Karpas-422 (cell line): ENCODE measurements around the gene CPM. TPM values are rescaled to one million over a fixed set of nuclear protein-coding genes. Genes with fewer than 3 reads are reported as not detected.
"Not testable (repeated sequence)": the region's sequence is repeated elsewhere in the genome, so short reads cannot be mapped to it uniquely, and the experiment has no call there.

Source experiments
- DNase-seq: peaks from one replicate; pipeline ENCODE4 v3.0.0-alpha.2; 2015
- H2AFZ ChIP-seq: fragments of 200-600 bp; sonication (generic); 2 replicates; pipeline ENCODE4 v1.6.1; 2014; ENCODE audit warnings: antibody characterized with exemption, low read length, mixed read lengths
- H3K27ac ChIP-seq: fragments of 200-600 bp; sonication (generic); 2 replicates; pipeline ENCODE4 v1.5.1; 2014; ENCODE audit warnings: mild to moderate bottlenecking, low read length, moderate library complexity
- H3K27me3 ChIP-seq: fragments of 200-600 bp; sonication (generic); 2 replicates; pipeline ENCODE4 v1.6.1; 2014; ENCODE audit warnings: low read length, mixed read lengths
- H3K36me3 ChIP-seq: fragments of 200-600 bp; sonication (generic); 2 replicates; pipeline ENCODE4 v1.6.1; 2014; ENCODE audit warnings: low read length, mixed read lengths; ENCODE audit not compliant: insufficient read depth
- H3K4me1 ChIP-seq: fragments of 200-600 bp; sonication (generic); 2 replicates; pipeline ENCODE4 v1.6.1; 2014; ENCODE audit warnings: mild to moderate bottlenecking, low read length, mixed read lengths
- H3K4me2 ChIP-seq: fragments of 200-600 bp; sonication (generic); 2 replicates; pipeline ENCODE4 v1.6.1; 2014; ENCODE audit warnings: low read length, low read depth, mild to moderate bottlenecking; ENCODE audit not compliant: poor library complexity, severe bottlenecking
- H3K4me3 ChIP-seq: fragments of 200-600 bp; sonication (generic); 2 replicates; pipeline ENCODE4 v1.5.1; 2014; ENCODE audit warnings: mild to moderate bottlenecking, antibody characterized with exemption, low read length, mixed read lengths
- H3K79me2 ChIP-seq: fragments of 200-600 bp; sonication (generic); 2 replicates; pipeline ENCODE4 v1.6.1; 2014; ENCODE audit warnings: mild to moderate bottlenecking, low read length, mixed read lengths
- H3K9ac ChIP-seq: fragments of 200-600 bp; sonication (generic); 2 replicates; pipeline ENCODE4 v1.6.0; 2014; ENCODE audit warnings: low read length
- H3K9me2 ChIP-seq: fragments of 200-600 bp; sonication (generic), shearing (Covaris generic); replicated peaks from 2 replicates; pipeline ENCODE4 v1.6.0; 2014; ENCODE audit warnings: mild to moderate bottlenecking, low read length, moderate library complexity; ENCODE audit not compliant: insufficient read depth
- H3K9me3 ChIP-seq: fragments of 300-700, 200-600 bp; sonication (generic); 2 replicates; pipeline ENCODE4 v1.6.1; 2014; ENCODE audit warnings: low read length, mixed read lengths
- H4K20me1 ChIP-seq: fragments of 200-600 bp; sonication (generic); 2 replicates; pipeline ENCODE4 v1.6.1; 2014; ENCODE audit warnings: mild to moderate bottlenecking, antibody characterized with exemption, low read length, low read depth; ENCODE audit not compliant: insufficient read depth
- total RNA-seq: library from RNA; depleted of rRNA; stranded (reverse); fragments of >200 nt; shearing (Covaris generic); gene quantifications from 2 replicates; pipeline ENCODE4 v1.2.3, GENCODE V29; 2014; ENCODE audit warnings: low replicate concordance

CPM gene
- total RNA-seq, 1 experiment from 2014 or later, result not detected

DNA sequence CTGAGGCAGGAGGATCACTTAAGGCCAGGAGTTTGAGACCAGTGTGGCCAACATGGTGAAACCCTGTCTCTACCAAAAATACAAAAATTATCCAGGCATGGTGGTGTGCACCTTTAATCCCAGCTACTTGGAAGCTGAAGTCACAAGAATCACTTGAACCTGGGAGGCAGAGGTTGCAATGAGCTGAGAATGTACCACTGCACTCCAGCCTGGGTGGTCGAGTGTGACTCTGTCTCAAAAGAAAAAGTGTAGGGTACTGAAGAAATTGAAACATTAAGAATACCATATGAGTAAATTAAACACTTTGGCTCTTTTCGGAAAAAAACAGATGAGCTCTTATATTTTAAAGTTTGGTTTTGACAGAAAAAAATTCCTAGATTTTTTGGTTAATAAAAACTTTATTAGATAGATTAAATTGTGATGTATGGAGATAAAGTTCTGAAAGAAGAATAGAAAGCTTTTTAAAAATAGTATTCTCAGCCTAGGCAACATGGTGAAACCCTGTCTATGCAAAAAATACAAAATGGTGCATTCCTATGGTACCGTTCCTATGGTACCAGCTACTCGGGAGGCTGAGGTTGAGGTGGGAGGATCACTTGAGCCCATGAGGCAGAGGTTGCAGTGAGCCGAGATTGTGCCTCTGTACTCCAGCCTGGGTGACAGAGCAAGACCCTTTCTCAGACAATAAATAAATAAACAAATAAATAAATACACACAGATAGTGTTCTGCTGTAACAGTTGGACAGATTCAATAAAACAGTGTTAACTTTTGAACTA lies 104.9 kb downstream of the CPM start:
- H3K4me1 ChIP-seq, result no peaks in the 10 kb centered on the region
- H3K4me2 ChIP-seq, result no peak overlapping the region
- DNase-seq, result no peak
- H3K9me2 ChIP-seq, result no peaks in the 10 kb centered on the region
- H3K27me3 ChIP-seq, result no peaks in the 10 kb centered on the region
- H3K9me3 ChIP-seq, result no peaks in the 10 kb centered on the region
- peaks cover 48% of the 10 kb centered on the region for H3K36me3 ChIP-seq
- no peaks in the 10 kb centered on the region for H4K20me1 ChIP-seq
- no peak overlapping the region for H3K4me3 ChIP-seq
- no peak overlapping the region for H3K27ac ChIP-seq
- H2AFZ ChIP-seq, result no peak overlapping the region
- no peak overlapping the region for H3K9ac ChIP-seq
- H3K79me2 ChIP-seq, result peaks cover 24% of the 10 kb centered on the region

DNA sequence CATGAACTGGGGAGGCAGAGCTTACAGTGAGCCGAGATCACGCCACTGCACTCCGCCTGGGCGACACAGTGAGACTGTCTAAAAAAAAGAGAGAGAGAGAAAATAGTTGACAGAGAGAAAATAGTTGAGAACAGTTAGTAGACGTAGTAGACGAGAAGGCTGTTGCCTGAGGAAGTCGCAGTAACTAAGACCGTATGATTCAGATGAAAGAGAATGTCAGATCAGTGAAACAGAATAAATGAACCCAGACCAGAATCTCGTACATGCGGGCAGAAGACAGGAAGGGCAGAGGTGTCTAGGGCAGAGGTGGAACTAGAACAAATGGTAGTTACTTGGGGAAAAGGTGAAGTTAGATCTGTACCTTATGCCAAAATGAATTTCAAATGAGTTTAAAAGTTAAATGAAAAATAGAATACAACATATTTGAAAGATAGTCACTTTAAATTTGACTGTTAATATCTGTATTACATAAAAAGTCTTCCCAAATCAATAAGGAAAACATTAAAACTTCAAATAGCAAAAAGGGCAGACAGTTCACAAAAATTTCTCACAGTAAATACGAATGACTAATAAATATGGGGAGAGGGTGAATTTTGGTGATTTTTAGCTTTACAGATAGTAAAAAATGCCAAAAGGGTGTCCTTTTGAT lies 107.3 kb downstream of the CPM start:
- no peaks in the 10 kb centered on the region for H3K27me3 ChIP-seq
- no peak overlapping the region for H3K9ac ChIP-seq
- H3K4me3 ChIP-seq, result no peak overlapping the region
- H3K9me2 ChIP-seq, result no peaks in the 10 kb centered on the region
- H4K20me1 ChIP-seq, result 0 out of 2 replicates have a peak, but pooled peaks cover 4% of the 10 kb centered on the region
- H3K9me3 ChIP-seq, result no peaks in the 10 kb centered on the region
- H3K36me3 ChIP-seq, result peaks cover 58% of the 10 kb centered on the region
- no peak overlapping the region for H3K4me2 ChIP-seq
- no peak overlapping the region for H3K27ac ChIP-seq
- DNase-seq, result no peak
- H3K79me2 ChIP-seq, result peaks cover 23% of the 10 kb centered on the region
- H3K4me1 ChIP-seq, result no peaks in the 10 kb centered on the region
- H2AFZ ChIP-seq, result no peak overlapping the region

DNA sequence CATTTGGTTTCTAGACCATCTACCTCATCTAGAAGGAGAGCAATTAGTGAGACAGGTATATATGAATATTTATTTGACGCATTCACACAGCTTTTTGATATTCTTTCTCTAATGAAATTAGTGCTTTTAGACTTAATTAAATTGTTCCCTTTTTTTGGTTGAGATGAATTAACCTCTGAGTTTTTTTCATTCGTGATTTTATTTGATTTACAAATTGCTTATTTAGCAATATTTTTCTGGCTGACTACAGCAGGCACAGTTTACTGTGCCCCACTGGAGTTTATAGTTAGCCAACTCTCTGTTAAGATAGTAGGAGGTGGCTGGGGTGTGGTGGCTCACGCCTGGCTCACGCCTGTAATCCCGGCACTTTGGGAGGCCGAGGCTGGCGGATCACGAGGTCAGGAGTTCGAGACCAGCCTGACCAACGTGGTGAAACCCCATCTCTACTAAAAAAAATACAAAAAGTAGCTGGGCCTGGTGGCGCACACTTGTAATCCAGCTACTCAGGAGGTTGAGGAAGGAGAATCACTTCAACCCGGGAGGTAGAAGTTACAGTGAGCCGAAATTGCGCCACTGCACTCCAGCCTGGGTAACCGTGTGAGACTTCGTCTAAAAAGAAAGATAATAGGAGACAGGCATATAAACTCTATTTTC lies 108.2 kb downstream of the CPM start:
- H3K79me2 ChIP-seq, result peaks cover 28% of the 10 kb centered on the region
- peaks cover 67% of the 10 kb centered on the region for H3K36me3 ChIP-seq
- H3K9ac ChIP-seq, result no peak overlapping the region
- no peak overlapping the region for H2AFZ ChIP-seq
- no peak overlapping the region for H3K4me2 ChIP-seq
- no peaks in the 10 kb centered on the region for H3K9me3 ChIP-seq
- H3K4me1 ChIP-seq, result no peaks in the 10 kb centered on the region
- H3K9me2 ChIP-seq, result no peaks in the 10 kb centered on the region
- no peak for DNase-seq
- H3K27me3 ChIP-seq, result no peaks in the 10 kb centered on the region
- H3K27ac ChIP-seq, result no peak overlapping the region
- 0 out of 2 replicates have a peak, but pooled peaks cover 4% of the 10 kb centered on the region for H4K20me1 ChIP-seq
- no peak overlapping the region for H3K4me3 ChIP-seq

DNA sequence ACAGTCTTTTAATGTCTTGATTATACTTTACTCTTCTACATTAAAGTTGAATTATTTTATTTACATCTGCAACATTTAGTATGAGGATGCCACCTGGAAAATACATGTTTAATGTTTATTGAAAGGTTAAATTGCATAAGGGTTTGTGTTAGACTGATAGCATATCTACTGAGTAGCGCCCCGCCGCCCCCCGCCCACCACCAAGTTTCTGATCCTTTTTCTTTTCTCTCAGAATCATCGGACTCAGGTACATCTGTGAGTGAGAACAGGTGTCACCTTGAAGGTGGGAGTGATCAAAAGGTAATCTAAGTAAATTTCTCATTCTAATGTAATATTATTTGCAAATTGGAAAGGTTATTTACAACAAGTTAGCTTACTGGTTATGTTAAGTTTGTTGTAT lies 108.8 kb downstream of the CPM start:
- Histone ChIP-seq H3K36me3 (peaks cover 70% of the 10 kb centered on the region), H3K27ac (no peak overlapping the region), H3K9me3 (no peaks in the 10 kb centered on the region), H4K20me1 (0 out of 2 replicates have a peak, but pooled peaks cover 4% of the 10 kb centered on the region), H3K9ac (no peak overlapping the region), H3K4me3 (no peak overlapping the region), H3K79me2 (peaks cover 30% of the 10 kb centered on the region), H3K9me2 (no peaks in the 10 kb centered on the region), H3K4me2 (no peak overlapping the region), H2AFZ (no peak overlapping the region), H3K4me1 (no peaks in the 10 kb centered on the region), H3K27me3 (no peaks in the 10 kb centered on the region)
- no peak for DNase-seq

DNA sequence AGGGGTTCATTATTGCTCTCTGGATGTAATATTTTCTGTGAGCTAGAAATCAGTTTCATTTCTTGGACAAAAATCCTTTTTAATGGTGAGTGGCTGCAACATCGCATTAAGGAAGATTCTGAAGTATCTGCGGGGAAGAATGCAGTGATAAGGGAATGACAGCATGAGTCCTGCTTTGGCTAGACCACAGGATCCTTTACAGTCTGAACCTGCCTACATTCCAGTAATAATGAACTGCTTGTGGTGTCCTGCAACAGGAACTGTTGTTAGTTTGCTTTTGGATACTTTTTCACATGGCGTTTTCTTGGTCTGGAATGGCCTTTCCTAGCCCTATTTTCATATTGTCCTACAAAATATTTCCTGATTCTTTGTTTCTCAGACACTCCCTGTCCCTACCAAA lies 109.3 kb downstream of the CPM start:
- Histone ChIP-seq H3K4me1 (no peaks in the 10 kb centered on the region), H3K4me2 (no peak overlapping the region), H3K9ac (no peak overlapping the region), H3K27ac (no peak overlapping the region), H3K36me3 (peaks cover 71% of the 10 kb centered on the region), H3K9me2 (no peaks in the 10 kb centered on the region), H2AFZ (no peak overlapping the region), H3K27me3 (no peaks in the 10 kb centered on the region), H3K9me3 (no peaks in the 10 kb centered on the region), H3K4me3 (no peak overlapping the region), H3K79me2 (peaks cover 34% of the 10 kb centered on the region), H4K20me1 (0 out of 2 replicates have a peak, but pooled peaks cover 4% of the 10 kb centered on the region)
- no peak for DNase-seq

DNA sequence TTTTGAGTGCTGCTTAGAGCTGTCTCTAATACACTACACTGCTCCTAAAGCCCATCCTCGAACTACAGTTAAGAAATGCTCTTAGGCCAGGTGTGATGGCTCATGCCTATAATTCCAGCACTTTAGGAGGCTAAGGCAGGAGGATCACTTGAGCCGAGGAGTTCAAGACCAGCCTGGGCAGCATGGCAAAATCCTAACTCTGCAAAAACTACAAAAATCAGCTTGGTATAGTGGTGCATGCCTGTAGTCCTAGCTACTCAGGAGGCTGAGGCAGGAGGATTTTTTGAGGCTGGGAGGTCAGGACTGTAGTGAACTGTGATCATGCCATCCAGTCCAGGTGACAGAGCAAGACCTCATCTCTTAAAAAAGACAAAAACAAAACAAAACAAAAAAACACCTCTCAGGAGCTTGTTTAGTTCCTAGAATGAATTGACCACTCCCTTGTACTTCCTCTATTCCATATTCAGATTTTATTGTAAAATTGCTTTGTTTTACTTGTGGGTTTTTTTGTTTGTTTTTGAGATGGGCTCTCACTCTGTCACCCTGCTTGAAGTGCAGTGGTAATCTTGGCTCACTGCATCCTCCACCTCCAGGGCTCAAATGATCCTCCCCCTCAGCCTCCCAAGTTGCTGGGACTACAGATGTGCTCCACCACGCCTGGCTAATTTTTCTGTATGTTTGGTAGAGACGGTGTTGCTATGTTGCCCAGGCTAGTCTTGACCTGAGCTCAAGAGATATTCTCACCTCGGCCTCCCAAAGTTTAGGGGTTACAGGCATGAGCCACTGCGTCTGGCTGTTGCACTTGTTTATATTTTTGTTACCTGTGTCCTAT lies 111.4 kb downstream of the CPM start:
- peaks cover 46% of the 10 kb centered on the region for H3K79me2 ChIP-seq
- no peak overlapping the region for H3K27ac ChIP-seq
- H4K20me1 ChIP-seq, result 0 out of 2 replicates have a peak, but pooled peaks cover 4% of the 10 kb centered on the region

DNA sequence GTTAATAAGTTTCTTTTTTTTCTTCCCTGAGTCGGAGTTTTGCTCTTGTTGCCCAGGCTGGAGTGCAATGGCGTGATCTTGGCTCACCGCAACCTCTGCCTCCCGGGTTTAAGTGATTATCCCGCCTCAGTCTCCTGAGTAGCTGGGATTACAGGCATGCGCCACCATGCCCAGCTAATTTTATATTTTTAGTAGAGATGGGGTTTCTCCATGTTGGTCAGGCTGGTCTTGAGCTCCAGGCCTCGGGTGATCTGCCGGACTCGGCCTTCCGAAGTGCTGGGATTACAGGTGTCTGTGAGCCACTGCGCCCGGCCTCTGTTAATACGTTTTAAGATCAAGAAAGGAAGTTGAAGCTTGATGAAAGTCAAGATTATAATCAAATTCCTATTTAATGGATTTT lies 113.5 kb downstream of the CPM start:
- Histone ChIP-seq H3K36me3 (peaks cover 70% of the 10 kb centered on the region), H3K79me2 (peaks cover 64% of the 10 kb centered on the region)
- H3K9me2 ChIP-seq, H3K4me3 ChIP-seq, H3K9me3 ChIP-seq, H4K20me1 ChIP-seq, H3K9ac ChIP-seq, H3K4me2 ChIP-seq, H3K4me1 ChIP-seq, H2AFZ ChIP-seq, H3K27me3 ChIP-seq, DNase-seq, H3K27ac ChIP-seq: not testable (repeated sequence)

More for the DNA sequence above, 111.4 kb downstream of the CPM start:
- Histone ChIP-seq H3K4me1 (no peaks in the 10 kb centered on the region), H3K4me3 (no peak overlapping the region), H2AFZ (no peak overlapping the region), H3K9me3 (no peaks in the 10 kb centered on the region), H3K36me3 (peaks cover 72% of the 10 kb centered on the region), H3K9me2 (no peaks in the 10 kb centered on the region), H3K9ac (no peak overlapping the region), H3K4me2 (no peak overlapping the region), H3K27me3 (no peaks in the 10 kb centered on the region)
- DNase-seq, result no peak
